SK-N-SH (cell line): ENCODE measurements around the gene ME3.

ENCODE experiments used
- CTCF ChIP-seq: fragments of 200-600 bp; sonication (generic); IDR thresholded peaks from 2 replicates; pipeline ENCODE4 v1.6.1; 2017; ENCODE audit warnings: antibody characterized with exemption, mild to moderate bottlenecking, moderate library complexity
- IRF3 ChIP-seq: fragments of 150-350 bp; IDR thresholded peaks from 2 replicates; pipeline ENCODE4 v1.6.1; 2016; ENCODE audit warnings: mild to moderate bottlenecking, low read depth, low read length

GRCh38 chr11:86636275-86636674 lies 36.1 kb downstream of the ME3 start:
- no peak for TF ChIP-seq IRF3
- no peak for TF ChIP-seq CTCF
